ENCODE data around the gene LY6G6C.

- TF ChIP-seq CTCF (conservative IDR thresholded peaks at IDR 0.05; ENCODE audit: low read depth in 2 of 2) (peak in 1 of 2 experiments; percentile 20; a peak in 1 of 4 replicates), CREB1 (CRISPR knock-in tag; IDR thresholded peaks at IDR 0.05; ENCODE audit: low read depth) (no peak), EZH2phosphoT487 (IDR thresholded peaks at IDR 0.05; ENCODE audit: unreplicated experiment) (no peak), EZH2 (IDR thresholded peaks at IDR 0.05; ENCODE audit: low read depth, unreplicated experiment) (no peak), ZNF331 (CRISPR knock-in tag; IDR thresholded peaks at IDR 0.05; ENCODE audit: low read depth) (no peak), ZNF114 (CRISPR knock-in tag; IDR thresholded peaks at IDR 0.05) (no peak), POLR2AphosphoS5 (IDR thresholded peaks at IDR 0.05; ENCODE audit: low read depth) (peak; percentile 71), ETS1 (IDR thresholded peaks at IDR 0.05) (no peak), REST (IDR thresholded peaks at IDR 0.05; ENCODE audit: unreplicated experiment) (no peak), NANOG (IDR thresholded peaks at IDR 0.05; ENCODE audit: borderline replicate concordance) (no peak)
Observed at GRCh38 chr6:31729979-31730630, 8.6 kb upstream of the LY6G6C start.
